NOMO-1 treated with DMSO at 0.1 percent for 48 hours (cell line): ENCODE data around the gene SH2D6.
"Not testable (repeated sequence)": the region's sequence is repeated elsewhere in the genome, so short reads cannot be mapped to it uniquely, and the experiment has no call there.

Experiments
- DNase-seq: peaks from one replicate; lab custom pipeline; 2025; ENCODE audit not compliant: unreplicated experiment; lab: John Stamatoyannopoulos, UW

Gene SH2D6

DNA sequence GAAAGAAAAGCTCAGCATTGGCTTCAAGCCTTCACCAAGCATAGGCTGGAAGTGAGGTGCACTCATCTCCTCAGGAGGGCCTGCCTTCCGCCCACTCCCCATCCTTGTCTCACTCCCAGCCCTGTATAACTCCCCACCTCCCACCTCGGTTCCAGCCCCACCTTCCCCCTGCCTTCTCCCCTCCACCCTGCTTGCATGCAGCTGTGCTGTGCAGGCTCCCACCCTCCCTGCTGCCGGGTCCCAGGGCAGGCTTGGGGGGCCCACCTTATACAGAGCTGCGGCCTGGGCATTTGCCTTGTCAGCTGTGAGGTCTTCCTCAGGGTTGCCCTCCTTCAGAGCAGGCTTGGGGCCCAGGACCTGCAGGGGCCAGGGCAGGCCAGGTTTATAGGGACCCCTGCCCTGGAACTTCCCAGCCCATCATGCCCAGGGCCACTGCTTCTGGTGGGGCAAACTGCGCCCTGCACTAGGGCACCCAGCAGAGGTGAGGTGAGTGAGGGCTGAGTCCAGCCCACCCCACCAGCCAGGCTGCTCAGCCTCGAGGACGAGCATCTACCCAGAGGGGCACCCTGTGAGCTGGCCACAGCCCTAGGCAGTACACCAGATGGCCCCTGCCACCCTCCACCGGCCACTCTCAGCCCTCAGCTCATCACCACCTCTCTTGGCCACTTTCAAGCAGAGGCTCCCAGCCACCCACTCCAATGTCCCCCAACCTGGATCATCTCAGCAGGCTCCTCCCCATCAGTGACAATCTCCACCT is 19.9 kb upstream of the SH2D6 start:
- no peak for DNase-seq

DNA sequence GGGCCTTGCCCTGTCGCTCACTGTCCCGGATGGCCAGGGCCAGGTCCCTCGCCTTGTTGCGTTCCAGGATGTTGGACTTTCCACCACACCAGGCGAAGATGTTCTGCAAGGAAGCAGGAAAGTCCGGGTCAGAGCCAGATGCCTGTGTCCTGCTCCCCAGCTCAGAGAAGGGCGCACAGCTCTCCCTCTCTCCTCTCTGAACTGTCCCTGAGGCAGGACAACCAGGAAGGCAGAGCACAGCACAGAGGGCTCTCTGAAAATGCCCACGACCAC is 19.4 kb upstream of the SH2D6 start:
- no peak for DNase-seq

DNA sequence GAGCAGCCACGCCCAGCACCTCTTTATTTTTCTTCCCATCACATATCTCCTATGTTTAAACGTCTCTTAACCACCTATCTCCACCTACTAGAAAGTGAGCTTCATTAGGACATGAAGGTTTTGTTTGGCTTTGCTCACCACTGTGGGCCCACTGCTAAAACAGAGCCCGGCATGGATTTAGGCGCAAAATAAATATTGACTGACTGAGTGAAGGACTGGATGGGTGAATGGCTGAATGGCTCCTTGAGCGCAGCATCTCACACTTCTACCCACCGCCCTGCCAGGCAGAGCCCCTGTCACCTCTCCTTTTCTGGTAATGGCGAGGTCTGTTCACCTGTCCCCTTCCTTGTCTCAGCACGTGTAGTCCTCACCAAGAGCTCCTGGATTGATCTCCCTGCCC is 18.5 kb upstream of the SH2D6 start:
- DNase-seq = no peak

DNA sequence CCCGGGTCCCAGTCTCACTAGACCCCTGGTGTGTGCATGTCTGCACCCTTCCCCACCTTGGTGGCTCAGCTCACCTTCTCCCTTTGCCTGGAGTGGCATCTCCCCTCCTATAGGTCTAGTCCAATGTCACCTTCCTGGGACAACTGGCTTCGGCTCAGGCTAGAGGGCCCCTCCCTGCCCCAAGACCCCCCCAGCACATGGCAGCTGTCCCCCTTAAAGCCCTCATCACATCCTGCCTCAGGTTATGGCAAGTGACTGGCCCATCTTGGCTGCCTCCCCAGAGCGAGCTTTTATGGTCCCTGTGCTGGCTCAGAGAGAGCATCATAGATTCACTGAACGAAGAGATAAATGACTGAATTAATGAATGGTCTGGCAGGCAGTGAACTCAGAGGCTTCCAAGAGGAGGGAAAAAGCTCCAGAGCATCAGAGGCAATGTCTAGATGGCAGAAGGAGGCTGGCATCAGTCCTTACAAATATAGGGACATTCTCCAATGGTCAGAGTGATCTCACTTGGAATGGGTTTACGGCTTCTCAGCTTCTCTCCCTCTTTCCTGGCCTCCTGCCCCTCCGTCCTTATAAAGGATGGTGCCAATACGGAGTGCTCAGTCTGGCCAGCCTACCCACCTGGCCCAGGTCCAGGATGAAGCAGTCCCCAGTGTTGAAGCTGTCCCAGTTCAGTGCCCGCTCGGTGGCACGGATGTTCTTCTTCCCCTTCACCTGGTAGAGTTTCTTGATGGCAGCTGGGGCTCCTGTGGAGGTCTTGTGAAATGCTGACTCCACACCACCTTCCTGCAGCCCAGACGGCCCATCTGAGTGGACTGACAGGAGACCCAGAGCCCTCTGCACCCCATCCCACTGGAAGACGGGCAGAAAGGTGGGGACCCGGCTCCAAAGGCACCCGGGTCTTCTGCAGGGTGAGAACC is 17.7 kb upstream of the SH2D6 start:
- DNase-seq = no peak

DNA sequence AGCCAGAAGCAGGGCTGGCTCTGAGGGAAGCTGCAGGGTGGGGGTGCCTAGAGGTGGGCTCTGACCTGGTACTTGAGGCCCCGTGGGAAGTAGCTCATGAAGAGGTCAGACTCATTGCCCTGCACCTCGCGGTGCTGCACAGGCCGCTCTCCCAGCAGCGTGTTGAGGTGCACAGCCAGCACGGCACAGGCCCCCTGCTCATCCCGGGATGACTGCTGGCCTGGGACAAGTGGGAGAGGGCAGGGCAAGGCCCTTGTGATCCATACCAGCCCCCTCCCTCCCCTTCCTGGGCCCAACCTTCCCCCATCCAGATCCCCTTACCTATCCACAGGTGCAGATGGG is 17.1 kb upstream of the SH2D6 start:
- DNase-seq = no peak

DNA sequence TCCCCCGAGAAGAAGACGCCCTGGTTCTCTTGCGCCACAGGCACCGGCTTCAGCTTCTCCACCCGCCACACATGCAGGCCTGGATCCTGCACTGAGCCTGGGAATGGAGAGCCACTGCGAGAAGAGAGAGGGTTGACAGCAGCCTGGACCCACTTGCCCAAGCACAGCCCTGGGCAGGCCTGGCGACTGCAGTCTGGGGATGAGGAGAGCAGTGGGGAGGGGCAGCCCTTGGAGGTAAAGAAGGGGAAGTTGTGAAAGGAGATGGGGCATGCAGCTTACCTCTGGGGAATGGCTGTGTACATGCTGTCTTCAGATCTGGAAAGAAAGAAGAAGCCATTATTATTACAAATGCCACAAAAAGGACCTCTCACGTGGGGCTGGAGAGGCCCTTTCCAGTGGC is 16.7 kb upstream of the SH2D6 start:
- peak; percentile 77 for DNase-seq

DNA sequence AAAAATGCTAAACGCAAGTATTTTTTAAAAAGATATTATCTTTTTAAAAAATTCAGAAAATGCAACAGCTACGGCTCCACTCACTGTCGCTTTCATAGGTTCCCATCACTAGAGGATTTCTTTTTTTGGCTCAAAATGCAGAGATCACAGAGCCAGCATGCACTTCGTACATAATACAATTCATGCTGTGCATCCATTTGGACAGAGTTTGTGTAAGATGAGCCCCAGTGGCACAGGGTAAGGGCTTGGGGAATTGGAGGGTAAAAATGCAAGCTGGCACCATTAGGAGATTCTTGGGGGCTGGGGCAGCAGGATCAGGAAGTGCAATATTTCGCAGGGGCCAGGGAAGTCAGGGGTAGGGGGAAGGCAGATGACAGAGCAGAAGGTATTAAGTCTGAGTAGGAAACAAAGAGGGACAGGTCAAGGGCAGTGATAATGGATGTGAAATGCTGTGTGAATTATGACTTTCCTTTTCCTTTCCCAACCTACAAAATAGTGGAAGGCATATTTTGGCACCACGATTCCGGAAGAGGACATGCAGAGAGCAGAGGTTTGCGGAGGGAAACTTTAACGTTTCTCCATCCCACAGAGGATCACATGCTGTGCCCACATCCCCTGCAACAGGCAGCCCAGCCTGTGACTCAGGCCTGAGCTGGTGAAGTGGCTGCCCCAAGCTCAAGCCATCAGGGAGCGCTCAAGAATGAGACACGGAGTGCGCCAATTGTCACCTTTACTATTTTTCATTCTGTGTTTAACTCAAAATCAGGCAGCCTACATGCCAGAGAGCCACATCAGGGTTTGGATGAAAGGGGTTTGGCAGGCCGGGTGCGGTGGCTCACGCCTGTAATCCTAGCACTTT is 13.1 kb upstream of the SH2D6 start:
- peak; percentile 91 for DNase-seq

DNA sequence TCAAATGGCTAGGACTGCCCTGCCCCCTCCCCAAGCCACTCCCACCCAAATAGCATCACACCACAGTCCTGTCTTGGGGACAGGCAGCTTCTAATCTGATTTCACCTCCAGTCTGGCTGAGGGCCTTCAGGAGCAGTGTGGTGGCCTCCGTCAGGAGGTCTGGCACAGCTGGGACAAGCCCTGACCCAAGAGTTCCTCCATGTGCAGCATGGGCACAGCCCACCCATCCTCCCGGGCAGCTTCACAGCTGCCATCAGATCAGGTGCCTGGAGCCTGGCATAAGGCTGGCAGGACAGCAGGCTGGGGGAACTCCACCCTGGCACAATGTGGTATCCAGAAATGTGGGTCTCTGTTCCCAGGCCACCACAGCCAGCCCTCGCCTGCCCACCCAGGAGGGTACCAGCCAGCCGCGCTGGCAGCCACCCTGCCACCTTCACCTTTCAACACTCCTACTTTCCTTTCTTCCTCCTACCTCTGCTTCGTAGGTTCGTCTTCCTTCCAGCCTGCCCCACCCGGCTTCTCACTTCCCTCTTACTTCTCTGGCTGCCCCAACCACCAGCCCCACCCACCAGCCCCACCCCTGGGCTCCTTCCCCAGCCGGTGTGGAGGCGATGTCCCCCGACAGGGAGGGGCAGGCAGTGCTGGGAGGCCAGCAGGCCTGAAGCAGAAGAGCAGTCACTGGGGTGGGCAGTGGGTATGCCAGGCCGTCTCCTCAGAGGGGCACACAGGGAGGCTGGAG is 8.5 kb upstream of the SH2D6 start, which contains the start of gene CAPG:
CAPG (minus strand) TSS at position 522 of the 739 bp plus-strand sequence. CDS start 8,221 bp downstream, outside the sequence.
- peak; percentile 87 for DNase-seq

DNA sequence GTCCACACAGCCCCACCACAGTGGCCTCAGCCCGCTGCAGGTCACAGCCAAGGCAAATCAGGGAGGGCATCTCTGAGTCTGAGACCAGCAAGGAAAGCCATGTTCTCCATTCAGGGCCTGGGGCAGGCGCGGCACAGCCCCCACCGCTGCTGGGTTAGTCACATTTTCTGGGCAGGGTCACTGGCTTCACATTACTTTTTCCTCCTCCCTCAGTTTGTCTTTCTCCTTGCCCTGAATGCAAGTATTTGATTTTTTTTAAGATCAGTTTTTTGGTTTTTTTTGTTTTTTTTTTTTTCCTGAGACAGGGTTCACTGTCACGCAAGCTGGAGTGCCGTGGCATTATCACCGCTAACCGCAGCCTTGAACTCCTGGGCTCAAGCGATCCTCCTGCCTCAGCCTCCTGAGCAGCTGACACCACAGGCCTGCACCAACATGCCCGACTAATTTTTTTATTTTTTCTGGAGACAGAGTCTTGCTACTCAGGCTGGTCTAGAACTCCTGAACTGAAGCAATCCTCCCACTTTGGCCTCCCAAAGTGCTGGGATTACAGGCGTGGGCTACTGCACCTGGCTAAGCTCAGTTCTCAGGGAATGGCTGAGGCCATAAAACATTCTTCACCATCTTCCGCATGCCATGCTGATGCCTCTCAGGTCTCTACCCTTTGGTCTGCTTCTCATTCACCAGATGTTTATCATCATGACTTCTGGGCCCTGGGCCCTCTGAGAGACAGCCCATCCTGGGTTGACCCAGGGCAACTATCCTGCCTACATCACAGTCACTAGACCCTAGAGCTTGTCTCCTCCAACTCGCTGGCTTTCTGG is 7.7 kb upstream of the SH2D6 start:
- no peak for DNase-seq

DNA sequence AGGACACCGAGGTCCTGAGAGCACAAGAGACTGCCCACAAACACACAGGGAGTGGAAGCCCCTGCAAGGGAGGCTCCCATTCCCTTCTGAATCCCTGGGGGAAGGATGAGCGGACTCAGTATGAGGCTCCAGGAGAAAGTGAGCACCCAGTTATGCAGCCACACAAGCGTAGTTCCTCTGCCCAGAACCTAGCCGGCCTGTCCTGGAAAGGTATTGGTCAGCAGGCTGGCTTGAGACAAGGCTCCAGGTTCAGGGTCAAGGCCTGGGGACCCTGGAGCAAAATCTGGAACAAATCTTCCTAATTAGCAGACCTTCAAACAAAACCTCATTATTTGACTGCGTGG is 7.1 kb upstream of the SH2D6 start:
- no peak for DNase-seq

DNA sequence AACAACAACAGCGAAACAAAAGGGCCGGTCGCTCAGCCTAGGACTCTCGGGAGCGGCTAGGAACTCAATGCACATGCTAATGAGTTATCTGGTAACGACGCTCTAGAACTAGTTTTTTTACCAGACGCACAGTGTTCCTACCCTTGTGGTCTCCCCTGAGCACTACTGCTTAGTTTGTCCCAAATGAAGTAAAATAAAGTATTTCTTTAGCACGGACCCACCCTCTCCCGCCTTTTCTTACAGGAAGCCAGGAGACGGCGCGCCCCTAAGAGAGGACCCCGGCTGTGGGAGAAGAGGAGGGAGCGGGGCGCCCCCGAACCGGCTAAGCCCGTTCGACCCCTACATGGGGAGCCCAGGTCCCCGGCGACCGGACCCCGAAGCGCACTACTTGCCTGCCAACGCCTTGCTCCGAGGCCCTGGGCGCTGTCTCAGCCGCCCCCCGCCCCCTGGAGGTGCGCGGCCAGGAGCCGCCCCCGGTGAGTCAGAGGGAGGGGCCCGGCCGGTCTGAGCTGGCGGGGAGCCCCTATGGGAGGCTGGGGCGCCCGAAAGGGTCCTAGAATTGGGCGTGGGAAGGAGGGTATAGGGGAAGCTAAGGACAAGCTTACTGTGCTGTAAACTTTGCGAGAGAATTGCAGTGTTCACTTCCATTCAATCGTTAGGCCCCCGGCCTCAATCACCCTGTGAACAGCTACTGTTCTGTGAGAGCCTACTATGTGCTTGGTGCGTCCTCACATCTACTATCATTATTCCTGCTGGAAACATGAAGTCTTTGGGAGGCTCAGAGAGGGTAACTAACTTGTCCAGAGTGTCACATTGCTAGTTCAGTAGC is 4.7 kb upstream of the SH2D6 start:
- no peak for DNase-seq

DNA sequence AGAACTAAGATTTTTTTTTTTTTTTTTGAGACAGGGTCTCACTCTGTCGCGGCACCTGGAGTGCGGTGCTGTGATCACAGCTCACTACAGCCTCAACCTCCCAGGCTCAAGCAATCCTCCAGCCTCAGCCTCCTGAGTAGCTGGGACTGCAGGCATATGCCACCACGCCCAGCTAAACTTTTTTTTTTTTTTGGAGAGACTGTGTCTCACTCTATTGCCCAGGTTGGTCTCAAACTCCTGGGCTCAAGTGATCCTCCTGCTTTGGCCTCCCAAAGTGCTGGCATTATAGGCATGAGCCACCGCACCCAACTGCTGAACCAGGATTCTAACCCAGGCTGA is 4.1 kb upstream of the SH2D6 start:
- DNase-seq = not testable (repeated sequence)

DNA sequence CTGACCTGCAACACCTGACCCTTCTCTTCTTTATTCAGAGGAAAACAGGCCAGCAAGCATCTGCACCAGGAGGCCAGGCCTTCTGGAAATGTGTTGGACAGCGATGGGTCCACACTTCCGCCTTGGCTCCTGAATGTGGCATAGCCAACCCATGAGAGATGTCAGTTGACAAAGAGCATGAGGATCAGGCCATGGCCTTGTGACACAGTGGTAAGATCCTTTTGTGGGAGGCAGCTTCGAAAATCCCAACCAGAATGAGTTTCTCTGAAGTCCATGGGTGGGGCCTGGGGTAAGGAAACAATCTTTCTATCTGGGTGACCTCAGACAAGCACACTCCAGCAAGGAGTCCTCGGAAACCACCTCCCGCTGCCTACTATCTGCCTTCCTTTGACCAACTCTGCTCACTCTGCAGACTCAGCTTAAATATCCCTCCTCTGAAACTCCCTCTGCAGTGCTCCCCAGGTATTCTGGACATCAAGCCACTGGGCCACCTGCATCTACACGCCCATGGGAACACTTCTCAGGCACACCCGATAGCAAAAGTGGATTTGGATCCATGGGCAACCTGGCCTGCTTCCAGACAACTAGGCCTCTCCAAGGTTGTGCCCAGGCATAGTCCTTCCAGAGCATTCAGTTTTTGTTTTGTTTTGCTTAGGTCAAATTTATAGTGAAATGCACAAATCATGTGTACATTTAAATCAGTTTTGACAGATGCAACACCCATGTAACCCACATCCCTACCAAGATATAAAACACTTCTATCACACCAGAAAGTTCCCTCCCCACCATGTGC is 3.6 kb upstream of the SH2D6 start:
- no peak for DNase-seq

DNA sequence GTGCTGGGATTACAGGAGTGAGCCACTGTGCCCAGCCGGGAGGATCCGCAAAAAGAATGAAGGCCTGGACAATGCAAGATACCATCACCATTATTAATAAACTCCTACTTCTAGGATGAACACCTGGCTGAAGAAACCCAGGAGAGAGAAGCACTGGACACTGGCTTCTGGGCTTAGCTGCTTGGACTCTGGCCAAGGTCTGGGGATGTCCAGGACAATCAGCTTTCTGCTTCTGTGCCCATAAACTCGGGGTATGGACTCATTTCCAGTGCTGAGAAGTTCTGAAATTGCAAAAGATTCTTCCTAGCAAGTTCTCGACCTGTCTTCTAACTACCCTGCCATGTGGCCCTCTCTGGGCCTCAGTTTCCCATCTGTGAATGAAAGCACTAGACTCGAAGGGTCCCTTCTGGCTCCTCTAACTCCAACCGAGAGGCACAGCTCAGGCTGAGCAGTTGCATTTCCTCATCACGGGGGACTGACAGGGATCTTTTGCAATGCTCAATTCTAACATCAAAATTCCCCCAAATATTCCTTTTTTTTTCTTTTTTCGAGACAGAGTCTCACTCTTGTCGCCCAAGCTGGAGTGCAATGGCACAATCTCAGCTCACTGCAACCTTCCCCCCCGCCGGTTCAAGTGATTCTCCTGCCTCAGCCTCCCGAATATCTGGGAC is 2.4 kb upstream of the SH2D6 start:
- no peak for DNase-seq

DNA sequence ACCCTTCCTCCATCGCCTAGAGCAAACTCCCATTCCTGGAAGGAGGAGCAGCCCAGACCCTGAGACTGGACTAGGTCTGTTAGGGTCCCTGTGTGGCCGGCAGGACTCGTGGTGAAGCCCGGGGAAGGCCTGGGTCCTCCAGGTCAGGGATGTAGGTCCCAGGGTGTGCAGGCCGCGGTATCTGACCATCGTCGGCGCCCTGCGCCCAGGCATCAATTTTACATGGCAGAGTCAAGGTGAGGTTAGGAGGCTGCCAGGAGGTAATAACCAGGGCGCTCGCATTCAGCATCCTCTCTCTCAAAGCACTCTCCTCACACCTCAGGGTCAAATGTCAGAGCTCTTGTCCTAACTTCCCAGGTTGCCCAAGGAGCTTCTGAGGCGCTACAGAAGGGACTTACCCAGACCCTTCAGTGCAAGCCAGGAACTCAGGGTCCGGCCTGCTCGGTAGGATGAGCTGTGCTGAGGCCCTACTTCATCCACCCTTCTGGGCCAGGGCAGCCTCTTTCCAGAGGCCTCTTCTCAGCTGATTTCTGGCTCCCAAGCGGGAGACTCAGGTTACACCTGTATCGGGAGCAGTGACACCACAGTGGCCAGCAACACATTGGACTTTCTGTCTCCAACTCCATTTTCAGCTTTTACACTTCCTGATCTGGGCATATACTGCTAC is 628 bp downstream of the SH2D6 start:
- DNase-seq = no peak

DNA sequence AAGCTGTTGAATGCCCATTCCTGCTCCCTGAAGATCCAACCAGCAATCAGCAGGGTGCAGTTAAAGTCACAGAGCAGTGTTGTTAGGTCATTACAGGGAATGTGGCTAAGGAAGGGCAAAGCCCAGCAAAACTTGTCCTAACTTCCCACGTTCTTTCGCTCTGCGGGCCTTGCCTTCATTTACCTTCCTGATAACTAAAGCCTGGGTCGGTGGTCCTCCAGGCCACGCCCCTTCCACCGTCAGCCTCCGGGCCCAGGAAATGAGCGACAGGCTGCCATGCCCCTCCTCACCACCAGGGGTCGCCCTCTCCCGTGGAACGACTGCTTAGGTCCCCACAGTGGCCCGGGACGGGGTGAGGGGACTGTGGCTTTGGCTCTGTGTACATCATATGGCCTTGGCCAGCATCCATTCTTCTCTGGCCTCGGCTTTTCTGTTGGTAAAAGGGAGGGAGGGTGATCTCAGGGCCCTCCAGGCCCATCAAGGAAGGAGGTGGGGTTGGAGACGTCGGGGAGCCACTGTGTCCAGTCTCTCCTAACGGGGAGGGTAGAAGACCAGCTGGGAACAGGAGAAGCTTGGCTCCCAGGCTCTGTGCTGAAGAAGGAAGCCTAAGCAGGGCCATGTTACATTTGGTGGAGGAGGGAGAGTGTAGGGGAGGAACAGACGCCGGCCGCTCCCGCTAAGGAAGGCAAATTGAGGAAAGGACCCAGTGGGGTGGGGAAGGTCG is 2.2 kb downstream of the SH2D6 start:
- DNase-seq = peak; percentile 79
